ENCODE measurements around the gene NXPE3.
A peak's percentile ranks its signal among the peaks of the same experiment; 100 is the strongest.
"Not testable (repeated sequence)": the region's sequence is repeated elsewhere in the genome, so short reads cannot be mapped to it uniquely, and the experiment has no call there.

NXPE3 gene

DNA sequence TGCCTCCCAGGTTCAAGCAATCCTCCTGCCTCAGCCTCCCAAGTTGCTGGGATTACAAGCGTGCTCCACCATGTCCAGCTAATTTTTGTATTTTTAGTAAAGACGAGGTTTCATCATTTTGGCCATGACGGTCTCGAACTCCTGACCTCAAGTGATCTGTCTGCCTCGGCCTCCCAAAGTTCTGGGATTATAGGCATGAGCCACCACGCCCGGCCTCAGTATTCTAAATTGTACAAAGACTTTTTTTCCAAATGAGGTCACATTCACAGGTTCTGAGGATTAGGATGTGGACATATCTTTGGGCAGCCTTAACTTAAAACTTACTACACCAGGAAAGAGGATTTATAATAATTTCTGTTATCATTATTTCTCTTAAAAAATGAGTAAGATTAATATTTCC, 85.9 kb downstream of the NXPE3 start:
- not testable (repeated sequence) for H3K4me3 ChIP-seq
- H3K27ac ChIP-seq, result peak overlapping the region in 1 of 21 experiments; percentile 22

DNA sequence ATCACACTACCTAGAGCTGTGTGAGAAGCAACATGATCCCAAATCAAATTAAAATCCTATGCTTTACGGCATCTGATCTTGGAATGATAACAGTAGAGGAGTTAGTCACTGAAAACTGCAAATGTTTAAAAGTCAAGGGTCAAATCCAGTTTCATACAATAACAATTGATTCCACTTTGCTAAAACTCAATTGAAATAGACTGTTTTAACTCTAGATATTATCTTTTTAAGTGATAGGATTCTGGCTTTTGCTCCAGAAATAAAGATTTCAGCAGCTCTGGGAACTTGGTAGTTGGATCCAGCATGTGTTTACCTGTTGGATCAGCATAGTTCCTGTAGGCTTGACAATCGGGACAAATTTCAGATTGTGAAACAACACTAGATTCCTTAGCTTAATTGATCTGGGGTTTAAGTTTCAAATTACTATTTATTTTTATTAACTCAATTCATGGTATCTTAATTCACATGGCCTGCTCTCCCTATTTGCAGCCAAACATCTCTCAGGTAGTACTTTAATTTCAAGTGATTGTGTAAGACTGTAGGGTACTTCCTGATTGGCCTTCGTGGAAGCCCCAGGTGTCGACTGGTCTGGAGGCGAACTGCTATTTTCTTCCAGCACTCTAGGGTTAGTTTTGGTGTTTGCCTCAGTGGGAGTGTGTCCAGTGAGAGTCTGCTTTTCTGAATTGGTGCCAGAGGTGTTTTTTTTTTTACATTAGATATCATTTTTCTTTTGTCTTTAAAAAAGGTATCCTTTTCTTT, 86.9 kb downstream of the NXPE3 start:
- Histone ChIP-seq H3K27ac (peak overlapping the region in 2 of 21 experiments; percentile 2 to 22), H3K4me3 (no peak overlapping the region)

DNA sequence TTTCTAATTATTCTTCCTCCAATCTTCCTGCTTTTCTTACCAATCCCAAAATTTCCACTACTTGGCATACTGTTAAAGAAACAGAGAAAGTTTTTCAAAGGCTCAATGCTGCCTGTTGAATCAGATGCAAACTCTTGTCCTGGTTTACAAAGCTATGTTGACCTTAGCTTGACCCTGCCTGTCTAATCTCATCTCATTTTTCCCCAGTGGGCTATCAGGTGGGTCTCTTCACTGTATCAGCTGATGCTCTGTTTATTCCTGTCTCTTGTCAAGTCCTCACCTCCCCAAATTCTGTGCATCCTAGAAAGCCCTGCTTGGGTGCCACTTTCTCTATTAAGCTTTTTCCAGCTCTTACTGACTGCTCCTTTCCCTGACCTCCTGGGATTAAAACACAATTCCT, 88.5 kb downstream of the NXPE3 start:
- Histone ChIP-seq H3K27ac (peak overlapping the region in 2 of 21 experiments; percentile 3 to 53), H3K4me3 (no peak overlapping the region)

DNA sequence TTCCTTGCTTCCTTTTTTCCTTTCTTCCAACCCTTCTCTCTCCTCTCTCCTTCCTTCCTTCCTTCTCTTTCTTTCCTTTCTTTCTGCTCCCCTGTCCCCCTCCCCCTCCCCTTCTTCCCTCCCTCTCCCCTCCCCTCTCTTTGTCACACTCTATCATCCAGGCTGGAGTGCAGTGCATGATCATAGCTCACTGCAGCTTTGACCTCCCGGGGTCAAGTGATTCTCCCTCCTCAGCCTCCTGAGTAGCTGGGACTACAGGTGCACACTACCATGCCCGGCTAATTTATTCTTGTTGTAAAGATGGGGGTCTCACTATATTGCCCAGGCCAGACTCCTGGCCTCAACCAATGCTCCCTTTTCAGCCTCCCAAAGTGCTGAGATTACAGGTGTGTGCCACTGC, 89.0 kb downstream of the NXPE3 start:
- H3K27ac ChIP-seq, result peak overlapping the region in 6 of 21 experiments; percentile 3 to 55 (median 32)

DNA sequence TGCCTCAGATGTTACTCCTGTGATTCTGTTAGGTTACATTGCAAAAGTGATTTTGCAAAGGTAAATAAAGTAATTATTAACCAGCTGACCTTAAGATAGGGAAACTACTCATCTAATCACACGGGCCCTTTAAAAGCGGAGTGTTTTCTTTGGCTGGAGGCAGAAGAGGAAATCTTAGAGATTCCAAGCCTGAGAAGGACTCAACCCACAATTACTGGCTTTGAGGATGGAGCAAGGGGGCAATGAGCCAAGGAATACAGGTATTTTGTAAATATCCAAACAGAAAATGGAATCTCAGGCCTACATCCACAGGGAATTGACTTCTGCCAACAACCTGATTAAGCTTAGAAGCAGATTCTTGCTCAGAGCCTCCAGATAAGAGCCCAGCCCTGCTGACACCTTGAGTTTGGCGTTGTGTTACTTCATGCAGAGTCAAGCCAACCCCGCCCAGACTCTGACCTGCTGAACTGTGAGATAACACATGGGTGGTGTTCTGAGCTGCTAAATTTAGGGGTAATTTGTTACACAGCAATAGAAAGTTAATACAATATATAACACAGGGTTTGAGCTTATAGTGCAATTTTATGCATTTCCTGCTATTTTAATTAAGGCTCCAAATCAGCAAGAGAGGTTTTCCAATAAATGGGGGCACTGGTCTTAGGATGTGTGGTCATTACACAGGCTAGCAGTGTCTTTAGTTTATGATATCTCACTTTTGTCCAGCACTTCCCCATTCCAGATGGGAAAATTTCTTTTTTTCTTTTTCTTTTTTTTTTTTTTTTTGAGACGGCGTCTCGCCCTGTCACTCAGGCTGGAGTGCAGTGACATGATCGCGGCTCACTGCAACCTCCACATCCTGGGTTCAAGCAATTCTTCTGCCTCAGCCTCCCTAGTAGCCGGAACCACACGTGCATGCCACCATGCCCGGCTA, 89.8 kb downstream of the NXPE3 start:
- Histone ChIP-seq H3K4me3 (no peak overlapping the region), H3K27ac (peak overlapping the region in 5 of 21 experiments; percentile 9 to 55 (median 53))

More for the DNA sequence above, 89.0 kb downstream of the NXPE3 start:
- H3K4me3 ChIP-seq, result no peak overlapping the region

DNA sequence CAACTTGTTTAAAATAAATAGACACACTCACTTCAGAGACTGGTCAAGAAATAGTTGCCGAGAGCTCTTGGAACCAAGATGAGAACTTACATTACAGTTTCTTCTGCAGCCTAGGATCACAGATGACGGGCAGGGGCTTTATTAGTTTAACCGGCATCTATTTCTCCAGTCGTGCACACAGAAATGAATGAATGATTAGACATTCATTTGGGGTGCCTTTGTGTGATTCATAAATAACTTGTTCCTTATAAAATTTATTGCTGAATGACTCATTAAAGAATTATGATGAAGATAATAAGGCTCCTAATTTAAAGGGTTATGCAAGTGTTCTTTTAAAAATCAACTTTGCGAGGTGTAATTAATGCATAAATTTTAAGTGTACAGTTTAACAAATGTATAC, 91.1 kb downstream of the NXPE3 start:
- Histone ChIP-seq H3K4me3 (no peak overlapping the region), H3K27ac (peak overlapping the region in 2 of 21 experiments; percentile 33 to 50)

DNA sequence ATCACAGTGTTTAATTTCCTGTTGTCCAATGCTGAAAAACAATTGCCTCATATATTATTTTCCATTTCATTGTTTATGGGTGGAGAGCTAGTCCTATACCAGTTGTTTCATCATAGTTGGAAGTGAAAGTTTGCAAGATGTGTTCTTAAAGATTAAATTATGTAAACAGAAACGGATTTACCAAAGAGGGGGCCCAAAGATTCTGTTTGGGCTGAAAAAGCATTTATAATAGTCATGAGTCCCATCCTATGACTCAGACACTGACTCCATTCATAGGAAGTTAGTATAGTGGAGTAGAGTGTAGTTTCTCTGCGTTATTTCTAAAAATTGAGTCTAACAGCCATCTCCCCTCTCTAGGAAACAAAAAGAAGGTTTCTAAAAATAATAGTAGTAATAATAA, 94.6 kb downstream of the NXPE3 start:
- Histone ChIP-seq H3K4me3 (no peak overlapping the region), H3K27ac (no peak overlapping the region)

DNA sequence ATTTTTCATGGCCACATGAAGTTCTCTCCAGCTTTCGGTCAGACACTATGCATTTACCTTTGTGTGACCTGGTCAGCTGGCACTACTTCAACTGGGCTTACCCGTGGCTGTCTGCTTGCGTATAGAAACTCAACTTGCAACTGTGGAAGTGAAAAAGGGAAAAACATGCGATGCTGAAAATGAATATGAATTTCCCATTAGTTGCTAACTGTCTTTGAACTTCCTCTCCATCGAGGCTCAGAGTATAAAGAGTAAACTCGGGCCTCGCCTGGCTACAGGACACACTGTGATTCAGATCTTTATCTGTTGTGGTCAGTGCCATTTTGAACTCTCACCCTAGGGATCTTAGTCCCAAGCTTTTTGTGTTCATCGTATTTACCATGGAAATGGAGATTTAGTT, 97.1 kb downstream of the NXPE3 start:
- no peak overlapping the region for H3K4me3 ChIP-seq
- H3K27ac ChIP-seq, result no peak overlapping the region
